T-helper 17 cell (primary cell): ENCODE data around the gene CERS3. TPM values are rescaled to one million over a fixed set of nuclear protein-coding genes. Genes with fewer than 3 reads are reported as not detected.

Experiments
- ATAC-seq: fragments of 150-1000 bp; cut with Tn5 transposase; 2 replicates; pipeline ENCODE4 v1.10.0; 2021; ENCODE audit warnings: mild to moderate bottlenecking, moderate library complexity
- DNase-seq, 3 donors: peaks; one replicate each; pipeline versions ENCODE4 v3.0.0 to v3.0.0-alpha.2; 2020 to 2021
- H3K9me3 ChIP-seq: one replicate; pipeline ENCODE4 v1.7.0; 2013; ENCODE audit warnings: low read length, mild to moderate bottlenecking; ENCODE audit not compliant: control insufficient read depth, poor library complexity, severe bottlenecking
- H3K27ac Mint-ChIP-seq: one replicate; pipeline ENCODE4 v1.8.0; 2022; ENCODE audit warnings: mild to moderate bottlenecking, moderate library complexity, mixed read lengths
- H3K27me3 Mint-ChIP-seq: one replicate; pipeline ENCODE4 v1.8.0; 2022; ENCODE audit warnings: mixed read lengths
- H3K36me3 Mint-ChIP-seq: one replicate; pipeline ENCODE4 v1.8.0; 2022; ENCODE audit warnings: low read depth, mixed read lengths
- H3K4me1 Mint-ChIP-seq: one replicate; pipeline ENCODE4 v1.8.0; 2022; ENCODE audit warnings: mild to moderate bottlenecking, mixed read lengths
- H3K4me3 Mint-ChIP-seq: one replicate; pipeline ENCODE4 v1.8.0; 2022; ENCODE audit warnings: mild to moderate bottlenecking, moderate library complexity, mixed read lengths
- total RNA-seq, 4 donors: library from RNA in 2 of 4; stranded (reverse) in 2 of 4; gene quantifications; one replicate each; pipeline ENCODE4 v1.2.3 and lab custom pipeline; 2022 to 2026

Gene CERS3
- total RNA-seq, 2 donors from 2014 or later = 2.0 to 2.8 TPM

DNA sequence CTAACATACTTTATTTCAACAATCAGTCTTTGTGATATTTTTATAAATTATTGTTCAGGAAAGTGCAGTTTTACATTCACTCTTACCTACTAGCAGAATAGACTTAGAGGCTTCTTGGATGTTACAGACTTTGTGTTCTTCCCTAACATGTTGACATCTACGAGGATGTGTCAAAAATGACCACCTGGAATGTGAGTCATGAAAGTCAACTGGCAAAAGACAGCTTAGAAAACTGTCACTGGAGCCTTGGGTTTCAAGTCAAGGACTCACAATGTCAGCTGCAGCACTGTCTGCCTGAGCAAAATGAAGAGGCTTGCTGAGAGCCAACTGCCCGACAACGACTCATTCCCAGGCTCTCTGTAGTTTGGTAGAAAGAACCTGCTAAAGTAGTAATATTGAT lies 91.5 kb downstream of the CERS3 start:
- no peak overlapping the region for H3K4me3 Mint-ChIP-seq

DNA sequence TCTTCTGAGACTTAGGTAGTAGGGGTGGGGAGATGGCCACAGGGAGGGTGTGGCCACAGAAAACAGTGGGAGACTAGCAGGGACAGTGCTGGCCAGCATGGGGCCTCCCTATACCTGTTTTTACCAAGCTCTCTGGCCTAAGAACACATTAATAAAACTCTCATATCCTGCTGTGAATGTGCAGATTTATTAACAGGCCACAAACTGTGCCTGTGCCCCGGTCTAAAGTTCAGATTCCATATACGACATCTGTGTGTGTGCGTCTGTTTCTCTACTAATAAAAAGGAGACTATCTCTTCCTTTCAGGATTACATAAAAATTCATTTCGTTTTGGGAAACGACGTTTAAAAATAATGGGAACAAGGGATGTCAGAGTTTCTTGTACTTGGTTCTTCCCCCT lies 94.2 kb downstream of the CERS3 start:
- ATAC-seq (no peak), DNase-seq (no peak)
- no peaks in the 10 kb centered on the region for H3K9me3 ChIP-seq
- H3K27me3 Mint-ChIP-seq = no peaks in the 10 kb centered on the region
- H3K4me1 Mint-ChIP-seq = peaks cover 3% of the 10 kb centered on the region
- H3K4me3 Mint-ChIP-seq = no peak overlapping the region
- H3K36me3 Mint-ChIP-seq = no peaks in the 10 kb centered on the region
- no peak overlapping the region for H3K27ac Mint-ChIP-seq

More for the DNA sequence above, 91.5 kb downstream of the CERS3 start:
- H3K9me3 ChIP-seq = no peaks in the 10 kb centered on the region
- DNase-seq (no peak), ATAC-seq (no peak)
- Mint-ChIP-seq H3K36me3 (no peaks in the 10 kb centered on the region), H3K4me1 (peaks cover 3% of the 10 kb centered on the region), H3K27me3 (peaks cover 2% of the 10 kb centered on the region), H3K27ac (no peak overlapping the region)

DNA sequence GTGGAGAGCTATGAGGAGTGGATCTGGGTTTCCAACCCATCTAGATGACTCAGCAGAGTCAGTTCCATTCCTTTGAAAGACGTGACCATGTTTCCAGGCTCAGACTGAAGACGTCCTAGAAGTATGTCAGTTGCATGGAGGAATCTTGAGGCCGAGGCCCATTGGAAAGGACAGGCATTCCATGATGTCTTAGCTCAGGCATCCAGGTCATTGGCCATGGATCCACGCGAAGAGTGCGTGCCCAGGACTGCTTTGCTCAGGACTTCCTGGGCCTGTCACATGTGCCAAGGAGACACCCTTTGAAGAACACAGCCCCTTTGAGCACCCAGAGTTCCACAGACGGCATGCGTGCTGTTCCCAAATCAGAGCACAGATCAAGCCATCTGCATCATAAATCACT lies 94.7 kb downstream of the CERS3 start:
- Mint-ChIP-seq H3K27ac (no peak overlapping the region), H3K27me3 (no peaks in the 10 kb centered on the region), H3K36me3 (no peaks in the 10 kb centered on the region), H3K4me3 (no peak overlapping the region), H3K4me1 (peaks cover 3% of the 10 kb centered on the region)
- no peaks in the 10 kb centered on the region for H3K9me3 ChIP-seq
- ATAC-seq (no peak), DNase-seq (no peak)

DNA sequence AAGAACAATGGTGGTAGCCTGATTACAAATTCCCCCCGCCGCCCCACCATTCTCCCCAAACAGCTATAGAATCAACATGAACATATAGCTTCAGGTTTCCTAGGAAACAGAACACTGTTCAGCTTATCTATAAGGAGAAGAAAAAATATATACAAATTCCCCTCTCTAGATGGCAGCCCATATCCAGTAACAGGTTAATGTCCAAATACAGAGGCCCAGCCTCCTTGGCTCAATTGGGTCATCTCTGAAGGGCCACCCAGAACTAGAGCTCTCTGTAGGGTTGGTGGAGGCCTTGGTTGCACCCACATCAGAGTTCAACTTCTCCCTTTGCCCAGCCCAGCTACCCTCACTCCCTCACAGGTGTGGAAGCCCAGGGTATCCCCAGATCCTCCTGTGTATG lies 95.4 kb downstream of the CERS3 start:
- H3K4me3 Mint-ChIP-seq = no peak overlapping the region
- DNase-seq (no peak), ATAC-seq (no peak)
- H3K4me1 Mint-ChIP-seq = peaks cover 3% of the 10 kb centered on the region
- H3K9me3 ChIP-seq = no peaks in the 10 kb centered on the region
- H3K27me3 Mint-ChIP-seq = no peaks in the 10 kb centered on the region
- H3K27ac Mint-ChIP-seq = no peak overlapping the region
- H3K36me3 Mint-ChIP-seq = no peaks in the 10 kb centered on the region

DNA sequence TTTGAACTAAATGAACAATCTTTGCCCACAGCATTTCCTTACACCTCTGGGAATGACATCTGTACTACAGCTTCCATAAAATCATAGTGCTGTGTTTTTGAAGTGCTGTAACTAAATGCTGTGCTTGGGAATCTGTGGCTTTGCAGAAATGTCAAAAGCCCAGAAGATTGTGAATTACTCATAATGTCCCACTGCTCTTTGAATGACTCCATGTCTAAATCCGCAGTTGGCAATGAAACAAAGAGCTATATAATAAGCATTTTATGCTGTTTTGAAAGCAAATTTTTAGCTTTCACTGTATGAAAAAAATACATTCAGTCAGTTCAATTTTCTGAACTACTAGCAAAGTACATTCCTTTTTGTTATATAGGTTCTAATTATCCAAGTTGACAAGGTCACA lies 98.3 kb downstream of the CERS3 start:
- no peak overlapping the region for H3K4me3 Mint-ChIP-seq
- peaks cover 2% of the 10 kb centered on the region for H3K36me3 Mint-ChIP-seq
- no peaks in the 10 kb centered on the region for H3K9me3 ChIP-seq
- no peak overlapping the region for H3K27ac Mint-ChIP-seq
- ATAC-seq (no peak), DNase-seq (no peak)
- H3K4me1 Mint-ChIP-seq = peaks cover 3% of the 10 kb centered on the region
- no peaks in the 10 kb centered on the region for H3K27me3 Mint-ChIP-seq

DNA sequence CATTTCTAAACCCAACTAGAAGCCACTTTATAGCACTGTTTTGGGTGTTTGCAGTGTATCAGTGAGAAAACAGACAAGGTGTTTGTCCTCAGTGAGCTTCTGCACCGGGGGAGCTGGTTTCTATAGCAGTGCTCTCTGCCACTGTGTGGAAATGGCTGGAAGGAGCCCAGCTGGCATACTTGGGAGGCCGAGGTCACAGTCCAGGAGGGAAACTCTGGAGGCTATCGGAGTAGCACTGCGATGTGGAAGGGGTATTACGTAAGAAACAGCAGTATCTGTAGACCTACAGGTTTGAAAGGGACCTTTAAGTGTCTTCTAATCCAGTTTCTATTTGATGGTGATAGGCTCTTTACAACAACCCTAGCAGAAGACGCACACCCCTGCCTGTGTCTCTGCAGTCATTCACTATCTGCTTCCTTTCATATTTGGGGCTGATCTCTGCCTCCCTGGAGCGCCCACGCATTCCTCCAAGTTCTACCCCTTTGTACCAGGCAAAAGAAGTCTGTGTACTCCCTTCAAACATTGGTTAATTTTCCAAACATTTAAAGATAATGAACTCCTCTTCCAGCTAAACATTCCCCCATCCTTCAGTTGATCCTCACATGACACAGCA lies 99.5 kb downstream of the CERS3 start:
- no peak overlapping the region for H3K4me3 Mint-ChIP-seq
- no peak overlapping the region for H3K27ac Mint-ChIP-seq
- ATAC-seq = no peak

DNA sequence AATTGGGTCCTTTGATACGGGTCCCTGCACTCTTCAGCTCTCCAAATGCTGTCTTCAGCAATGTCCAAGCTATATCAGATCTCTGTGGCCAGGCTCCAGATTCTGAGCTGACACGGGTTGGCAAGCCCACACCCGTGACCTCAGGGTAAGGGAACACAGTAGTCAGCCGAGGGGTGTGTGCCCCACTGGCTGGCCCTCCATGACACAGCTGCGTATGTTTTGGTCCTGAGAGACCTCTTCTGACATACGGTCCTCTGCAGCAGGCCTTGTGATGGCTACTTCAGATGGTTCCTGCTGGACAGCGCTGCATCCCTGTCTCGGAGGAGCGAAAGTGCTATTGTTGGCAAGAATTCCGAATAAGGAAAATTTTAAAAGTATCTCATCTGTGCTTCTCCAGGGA lies 101.8 kb downstream of the CERS3 start:
- H3K27ac Mint-ChIP-seq = no peak overlapping the region
- no peak for DNase-seq
- no peaks in the 10 kb centered on the region for H3K9me3 ChIP-seq
- H3K36me3 Mint-ChIP-seq = peaks cover 5% of the 10 kb centered on the region
- H3K27me3 Mint-ChIP-seq = no peaks in the 10 kb centered on the region
- no peak overlapping the region for H3K4me3 Mint-ChIP-seq
- H3K4me1 Mint-ChIP-seq = no peaks in the 10 kb centered on the region
- ATAC-seq = no peak

More for the DNA sequence above, 99.5 kb downstream of the CERS3 start:
- Mint-ChIP-seq H3K27me3 (no peaks in the 10 kb centered on the region), H3K36me3 (peaks cover 5% of the 10 kb centered on the region), H3K4me1 (no peaks in the 10 kb centered on the region)
- no peak for DNase-seq
- H3K9me3 ChIP-seq = no peaks in the 10 kb centered on the region

DNA sequence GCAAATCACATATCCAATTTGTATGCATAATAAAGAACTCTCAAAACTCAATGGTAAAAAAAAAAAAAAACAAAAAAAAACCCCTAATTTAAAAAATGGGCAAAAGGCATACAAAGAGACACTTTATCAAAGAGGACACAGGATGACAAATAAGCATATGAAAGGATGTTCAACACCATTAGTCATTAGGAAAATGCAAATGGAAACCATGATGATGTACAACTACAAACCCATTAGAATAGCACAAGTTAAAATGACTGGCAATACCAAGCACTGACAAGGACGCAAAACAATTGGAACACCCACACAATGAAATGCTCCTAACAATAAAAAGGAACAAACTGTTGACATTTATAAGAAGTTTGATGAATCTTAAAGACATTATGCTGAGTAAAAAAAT lies 123.6 kb downstream of the CERS3 start:
- Mint-ChIP-seq H3K27me3 (no peaks in the 10 kb centered on the region), H3K4me1 (peaks cover 2% of the 10 kb centered on the region), H3K36me3 (peaks cover 5% of the 10 kb centered on the region), H3K27ac (no peak overlapping the region), H3K4me3 (no peak overlapping the region)
- DNase-seq (no peak), ATAC-seq (no peak)
- H3K9me3 ChIP-seq = no peaks in the 10 kb centered on the region

DNA sequence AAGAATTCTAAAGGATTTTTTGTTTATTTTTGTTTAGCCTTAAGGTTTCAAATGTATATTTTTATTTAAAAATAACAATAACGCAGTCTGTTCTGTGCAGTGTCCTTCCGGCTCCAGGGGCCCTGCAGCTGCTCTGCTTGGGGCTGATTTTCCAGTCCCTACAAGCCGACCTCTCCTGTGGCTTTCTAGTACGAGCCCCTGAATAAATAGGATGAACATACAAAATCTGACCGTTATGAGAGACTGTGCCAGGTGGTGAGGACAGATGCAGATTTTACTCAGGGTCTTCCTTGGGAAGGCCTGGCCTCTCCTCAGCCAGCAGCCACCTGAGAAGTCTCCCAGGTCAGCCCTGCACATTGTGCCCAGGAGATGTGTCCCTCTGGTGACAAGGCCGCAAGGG lies 127.8 kb downstream of the CERS3 start:
- H3K4me1 Mint-ChIP-seq = peaks cover 2% of the 10 kb centered on the region
- no peaks in the 10 kb centered on the region for H3K27me3 Mint-ChIP-seq
- peaks cover 5% of the 10 kb centered on the region for H3K36me3 Mint-ChIP-seq
- DNase-seq (no peak), ATAC-seq (no peak)
- no peak overlapping the region for H3K27ac Mint-ChIP-seq
- no peaks in the 10 kb centered on the region for H3K9me3 ChIP-seq
- no peak overlapping the region for H3K4me3 Mint-ChIP-seq

DNA sequence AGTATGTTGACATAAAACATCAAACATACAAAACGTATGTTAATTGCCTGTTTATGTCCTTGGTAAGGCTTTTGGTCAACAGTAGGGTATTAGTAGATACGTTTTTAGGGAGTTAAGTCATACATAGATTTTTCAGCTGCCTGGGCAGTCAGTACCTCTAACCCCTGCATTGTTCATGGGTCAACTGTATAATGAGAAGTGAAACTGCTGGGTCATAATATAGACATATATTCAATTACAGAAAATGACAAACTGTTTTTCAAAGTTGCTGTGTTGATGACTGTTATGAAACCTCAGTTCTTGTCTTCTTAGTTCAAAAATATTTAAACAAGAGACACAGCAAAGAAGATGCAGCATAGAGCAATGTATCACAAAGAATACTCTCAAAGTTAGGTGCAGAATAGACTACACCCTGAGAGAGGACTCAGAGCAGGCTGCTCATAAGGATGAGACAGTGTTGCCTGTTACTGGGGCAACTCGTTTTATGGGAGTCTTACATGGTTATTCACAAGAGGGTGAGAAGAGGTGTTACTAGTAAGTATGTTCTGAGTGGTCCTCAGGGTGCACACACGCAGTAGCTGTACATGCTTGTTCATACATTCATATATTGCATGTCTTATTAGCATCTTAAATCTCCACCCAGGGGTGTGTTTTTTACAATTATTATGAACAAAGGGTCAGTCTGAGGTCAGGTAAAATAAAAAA lies 133.9 kb downstream of the CERS3 start:
- Mint-ChIP-seq H3K4me3 (no peak overlapping the region), H3K27ac (no peak overlapping the region), H3K36me3 (no peaks in the 10 kb centered on the region), H3K27me3 (peaks cover 12% of the 10 kb centered on the region), H3K4me1 (no peaks in the 10 kb centered on the region)
- H3K9me3 ChIP-seq = no peaks in the 10 kb centered on the region
- ATAC-seq (no peak), DNase-seq (no peak)

DNA sequence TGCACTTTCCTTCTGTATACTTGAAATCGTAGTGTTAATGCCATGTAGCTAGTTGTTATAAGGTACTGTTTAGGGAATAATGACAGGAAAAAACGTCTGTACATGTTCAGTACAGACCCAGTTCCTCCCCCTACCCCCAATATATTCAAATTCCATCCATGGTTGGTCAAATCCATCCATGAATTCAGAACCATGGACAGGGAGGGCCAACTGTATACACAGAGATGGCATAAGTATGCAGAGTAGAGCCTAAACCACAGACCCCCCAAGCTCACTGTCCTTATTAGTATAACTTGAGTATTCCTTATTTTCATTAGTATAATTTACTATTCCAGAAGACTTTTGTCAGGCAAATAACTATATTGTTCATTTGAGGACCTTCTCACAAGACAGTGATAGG lies 135.7 kb downstream of the CERS3 start:
- no peak overlapping the region for H3K27ac Mint-ChIP-seq
- H3K9me3 ChIP-seq = no peaks in the 10 kb centered on the region
- H3K36me3 Mint-ChIP-seq = peaks cover 5% of the 10 kb centered on the region
- ATAC-seq = no peak
- DNase-seq = no peak
- H3K4me3 Mint-ChIP-seq = no peak overlapping the region
- H3K27me3 Mint-ChIP-seq = peaks cover 12% of the 10 kb centered on the region
- H3K4me1 Mint-ChIP-seq = no peaks in the 10 kb centered on the region

DNA sequence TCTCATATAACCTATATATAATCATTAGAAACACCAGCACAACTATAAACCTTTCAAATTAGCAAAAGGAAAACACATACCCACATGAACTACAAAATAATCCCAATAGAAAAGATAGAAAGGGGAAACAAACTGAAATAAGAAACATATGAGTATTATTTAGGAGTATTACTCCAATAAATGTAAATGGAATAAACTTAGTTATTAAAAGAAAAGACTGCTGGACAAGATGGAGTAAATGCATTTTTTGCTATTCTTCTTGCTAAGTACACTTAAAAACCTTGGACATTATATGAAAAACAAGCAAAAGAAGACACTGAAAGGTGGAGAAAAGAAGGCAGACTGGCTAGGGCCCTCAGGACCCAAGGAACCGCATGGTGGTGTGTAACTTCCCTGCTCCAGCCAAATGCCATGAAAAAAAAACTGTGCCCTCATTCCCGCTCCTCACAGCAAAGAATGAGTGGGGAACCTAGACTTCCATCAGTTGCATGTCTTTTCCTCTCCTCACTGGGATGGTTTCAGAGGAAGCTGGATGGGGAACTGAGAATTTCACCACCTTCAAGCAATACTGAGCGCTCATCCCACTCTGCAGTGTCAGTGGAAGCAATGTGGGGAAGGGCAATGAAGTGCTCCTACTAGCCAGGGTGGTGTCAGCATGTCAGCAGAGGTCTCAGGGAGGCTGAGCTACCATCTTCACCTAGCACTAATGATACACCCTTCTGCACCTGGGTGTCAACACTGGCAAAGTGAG lies 143.3 kb downstream of the CERS3 start:
- Mint-ChIP-seq H3K36me3 (peaks cover 5% of the 10 kb centered on the region), H3K27ac (no peak overlapping the region), H3K4me3 (no peak overlapping the region), H3K27me3 (peaks cover 6% of the 10 kb centered on the region), H3K4me1 (peaks cover 2% of the 10 kb centered on the region)
- no peaks in the 10 kb centered on the region for H3K9me3 ChIP-seq
- ATAC-seq = no peak
- DNase-seq = no peak

DNA sequence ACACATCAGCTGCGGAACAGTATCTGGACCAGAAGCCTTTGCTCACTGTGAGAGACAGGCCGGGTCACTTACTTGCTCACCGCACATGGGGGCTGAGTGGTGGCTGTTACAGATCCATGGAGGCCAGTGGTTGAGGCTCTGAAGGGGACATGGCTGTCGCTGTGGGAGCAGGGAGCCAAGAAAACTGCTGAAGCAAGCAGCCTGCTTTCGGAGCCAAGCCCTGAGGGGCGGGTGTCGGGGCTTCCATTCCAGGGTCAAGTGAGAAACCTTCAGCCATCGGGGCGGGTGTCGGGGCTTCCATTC lies 144.7 kb downstream of the CERS3 start:
- no peak overlapping the region for H3K4me3 Mint-ChIP-seq
- DNase-seq (no peak), ATAC-seq (no peak)
- peaks cover 3% of the 10 kb centered on the region for H3K36me3 Mint-ChIP-seq
- peaks cover 2% of the 10 kb centered on the region for H3K4me1 Mint-ChIP-seq
- H3K27ac Mint-ChIP-seq = no peak overlapping the region
- no peaks in the 10 kb centered on the region for H3K9me3 ChIP-seq
- peaks cover 6% of the 10 kb centered on the region for H3K27me3 Mint-ChIP-seq
